ENCODE data around the gene EIF3J.

DNA sequence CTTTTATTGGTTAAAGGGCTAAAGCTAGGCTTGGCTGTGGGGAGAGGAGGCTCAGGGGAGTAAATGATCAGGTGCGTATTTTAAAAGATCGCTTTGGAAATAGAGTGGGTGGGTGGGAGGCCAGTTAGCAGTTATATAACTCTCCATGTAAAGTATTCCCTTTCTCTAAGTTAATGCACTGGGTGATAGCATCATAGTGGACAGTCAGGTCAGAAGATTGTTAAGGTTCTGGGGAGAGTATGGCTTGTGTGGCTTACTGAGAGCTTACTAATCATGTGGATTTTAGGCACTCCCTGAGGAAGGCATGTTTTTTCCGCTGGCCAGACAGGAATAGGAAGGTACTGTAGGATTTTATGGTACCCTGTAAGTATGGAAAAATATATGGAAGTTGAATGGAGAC is 6.3 kb upstream of the EIF3J start:
- no peak for TF ChIP-seq POLR2A (IDR thresholded peaks at IDR 0.05)
- TF ChIP-seq, protein P1, sequence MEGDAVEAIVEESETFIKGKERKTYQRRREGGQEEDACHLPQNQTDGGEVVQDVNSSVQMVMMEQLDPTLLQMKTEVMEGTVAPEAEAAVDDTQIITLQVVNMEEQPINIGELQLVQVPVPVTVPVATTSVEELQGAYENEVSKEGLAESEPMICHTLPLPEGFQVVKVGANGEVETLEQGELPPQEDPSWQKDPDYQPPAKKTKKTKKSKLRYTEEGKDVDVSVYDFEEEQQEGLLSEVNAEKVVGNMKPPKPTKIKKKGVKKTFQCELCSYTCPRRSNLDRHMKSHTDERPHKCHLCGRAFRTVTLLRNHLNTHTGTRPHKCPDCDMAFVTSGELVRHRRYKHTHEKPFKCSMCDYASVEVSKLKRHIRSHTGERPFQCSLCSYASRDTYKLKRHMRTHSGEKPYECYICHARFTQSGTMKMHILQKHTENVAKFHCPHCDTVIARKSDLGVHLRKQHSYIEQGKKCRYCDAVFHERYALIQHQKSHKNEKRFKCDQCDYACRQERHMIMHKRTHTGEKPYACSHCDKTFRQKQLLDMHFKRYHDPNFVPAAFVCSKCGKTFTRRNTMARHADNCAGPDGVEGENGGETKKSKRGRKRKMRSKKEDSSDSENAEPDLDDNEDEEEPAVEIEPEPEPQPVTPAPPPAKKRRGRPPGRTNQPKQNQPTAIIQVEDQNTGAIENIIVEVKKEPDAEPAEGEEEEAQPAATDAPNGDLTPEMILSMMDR (IDR thresholded peaks at IDR 0.05), result no peak
